SU-DHL-6 (cell line): Measurements from ENCODE around the gene MORN5.

Experiments used
- EZH2phosphoT487 ChIP-seq: fragments of 200-600 bp; sonication (generic), shearing (Covaris generic); conservative IDR thresholded peaks from 2 replicates; pipeline ENCODE4 v1.6.1; 2018; ENCODE audit warnings: mild to moderate bottlenecking, antibody characterized with exemption, low read length, moderate library complexity, mixed read lengths
- TF ChIP-seq, protein P1 (sequence below): fragments of 200-600 bp; sonication (generic); IDR thresholded peaks from one replicate; pipeline ENCODE4 v1.5.1; 2017; ENCODE audit warnings: antibody characterized with exemption, mild to moderate bottlenecking, low read length, moderate library complexity; ENCODE audit not compliant: insufficient read depth, poor library complexity, severe bottlenecking

DNA sequence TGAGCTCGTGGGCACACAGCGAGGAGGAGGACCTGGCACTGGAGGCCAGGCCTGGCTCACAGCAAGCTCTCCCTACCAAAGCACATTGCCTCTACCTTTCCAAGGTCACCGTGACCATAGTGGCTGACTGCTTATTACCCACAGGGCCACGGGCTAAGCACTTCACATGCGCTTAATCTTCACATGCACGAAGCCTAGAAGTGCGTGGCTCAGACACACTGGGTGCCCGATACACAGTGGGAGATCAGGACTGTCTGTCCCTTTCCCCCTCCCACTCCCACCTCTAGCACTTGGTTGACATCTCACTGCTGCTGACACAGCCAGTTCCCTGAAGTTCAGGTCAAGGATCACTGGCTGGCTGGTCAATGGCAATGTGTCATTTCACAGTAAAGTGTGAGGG, 45.5 kb downstream of the MORN5 start:
- TF ChIP-seq, protein P1, sequence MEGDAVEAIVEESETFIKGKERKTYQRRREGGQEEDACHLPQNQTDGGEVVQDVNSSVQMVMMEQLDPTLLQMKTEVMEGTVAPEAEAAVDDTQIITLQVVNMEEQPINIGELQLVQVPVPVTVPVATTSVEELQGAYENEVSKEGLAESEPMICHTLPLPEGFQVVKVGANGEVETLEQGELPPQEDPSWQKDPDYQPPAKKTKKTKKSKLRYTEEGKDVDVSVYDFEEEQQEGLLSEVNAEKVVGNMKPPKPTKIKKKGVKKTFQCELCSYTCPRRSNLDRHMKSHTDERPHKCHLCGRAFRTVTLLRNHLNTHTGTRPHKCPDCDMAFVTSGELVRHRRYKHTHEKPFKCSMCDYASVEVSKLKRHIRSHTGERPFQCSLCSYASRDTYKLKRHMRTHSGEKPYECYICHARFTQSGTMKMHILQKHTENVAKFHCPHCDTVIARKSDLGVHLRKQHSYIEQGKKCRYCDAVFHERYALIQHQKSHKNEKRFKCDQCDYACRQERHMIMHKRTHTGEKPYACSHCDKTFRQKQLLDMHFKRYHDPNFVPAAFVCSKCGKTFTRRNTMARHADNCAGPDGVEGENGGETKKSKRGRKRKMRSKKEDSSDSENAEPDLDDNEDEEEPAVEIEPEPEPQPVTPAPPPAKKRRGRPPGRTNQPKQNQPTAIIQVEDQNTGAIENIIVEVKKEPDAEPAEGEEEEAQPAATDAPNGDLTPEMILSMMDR, result no peak
- no peak for TF ChIP-seq EZH2phosphoT487
